Posterior cingulate gyrus (tissue), 11 donors: ENCODE data around the gene GALNT17.

Experiments
- DNase-seq, 10 donors: peaks; one replicate each; pipeline versions ENCODE4 v3.0.0 to v3.0.0-alpha.2; 2020 to 2021; ENCODE audit warnings: mixed read lengths in 3 of 10
- intact Hi-C: fragments of 100-400 bp; cut with DNase I; formaldehyde crosslinking; loops from one replicate; pipeline ENCODE4 v1.15.1; 2023

GALNT17 gene

GRCh38 chr7:71645836-71646235 is 513.9 kb downstream of the GALNT17 start:
- no peak for DNase-seq
- intact Hi-C loops = no loop called here

GRCh38 chr7:71649812-71650211 is 517.9 kb downstream of the GALNT17 start:
- no peak for DNase-seq
- intact Hi-C loops = no loop called here

- no peak for DNase-seq
- intact Hi-C loops = no loop called here
Measured at GRCh38 chr7:71650653-71651337, 518.9 kb downstream of the GALNT17 start.

GRCh38 chr7:71652510-71652909 is 520.6 kb downstream of the GALNT17 start:
- no peak for DNase-seq
- intact Hi-C loops = no loop called here

- intact Hi-C loops = no loop called here
- no peak for DNase-seq
Measured at GRCh38 chr7:71657386-71657785, 525.4 kb downstream of the GALNT17 start.

- intact Hi-C loops = no loop called here
- no peak for DNase-seq
Measured at GRCh38 chr7:71659622-71660021, 527.7 kb downstream of the GALNT17 start.

- intact Hi-C loops = no loop called here
- DNase-seq = no peak
Measured at GRCh38 chr7:71661671-71662224, 529.8 kb downstream of the GALNT17 start.

- DNase-seq = no peak
Measured at GRCh38 chr7:71665716-71666115, 533.8 kb downstream of the GALNT17 start.

GRCh38 chr7:71668572-71668971 is 536.6 kb downstream of the GALNT17 start:
- no peak for DNase-seq
- intact Hi-C loops = no loop called here

More at GRCh38 chr7:71665716-71666115, 533.8 kb downstream of the GALNT17 start:
- intact Hi-C loops = no loop called here

GRCh38 chr7:71679480-71679879 is 547.5 kb downstream of the GALNT17 start:
- intact Hi-C loops = no loop called here
- DNase-seq = peak in 1 of 10 donors; percentile 76

GRCh38 chr7:71682181-71682580 is 550.2 kb downstream of the GALNT17 start:
- intact Hi-C loops = no loop called here
- no peak for DNase-seq

GRCh38 chr7:71682841-71683781 is 551.2 kb downstream of the GALNT17 start:
- intact Hi-C loops = no loop called here
- DNase-seq = peak in 2 of 10 donors; percentile 22 to 75

GRCh38 chr7:71687286-71687685 is 555.3 kb downstream of the GALNT17 start:
- intact Hi-C loops = no loop called here
- DNase-seq = no peak

- no peak for DNase-seq
- intact Hi-C loops = no loop called here
Measured at GRCh38 chr7:71687831-71688599, 556.1 kb downstream of the GALNT17 start.

GRCh38 chr7:71691538-71691937 is 559.6 kb downstream of the GALNT17 start:
- DNase-seq = no peak

GRCh38 chr7:71694665-71695064 is 562.7 kb downstream of the GALNT17 start:
- intact Hi-C loops = no loop called here
- DNase-seq = no peak

More at GRCh38 chr7:71691538-71691937, 559.6 kb downstream of the GALNT17 start:
- intact Hi-C loops = no loop called here

GRCh38 chr7:71695186-71695585 is 563.2 kb downstream of the GALNT17 start:
- intact Hi-C loops = no loop called here
- no peak for DNase-seq

- intact Hi-C loops = no loop called here
- DNase-seq = no peak
Measured at GRCh38 chr7:71696511-71696910, 564.6 kb downstream of the GALNT17 start.

GRCh38 chr7:71697400-71697799 is 565.5 kb downstream of the GALNT17 start:
- intact Hi-C loops = no loop called here
- DNase-seq = no peak

GRCh38 chr7:71705217-71705616 is 573.3 kb downstream of the GALNT17 start:
- intact Hi-C loops = no loop called here
- no peak for DNase-seq
